Measurements from ENCODE around the gene KLLN.
"Not testable (repeated sequence)": the region's sequence is repeated elsewhere in the genome, so short reads cannot be mapped to it uniquely, and the experiment has no call there.

KLLN gene

GRCh38 chr10:87847550-87847949 lies 15.8 kb downstream of the KLLN start:
- no peak for DNase-seq
- in situ Hi-C loops (cut with MboI; ENCODE audit: low pct_unique_long_range_greater_than_20kb, low sequenced_read_pairs) = no loop called here

GRCh38 chr10:87846711-87847110 lies 16.6 kb downstream of the KLLN start:
- DNase-seq; in situ Hi-C loops (cut with MboI; ENCODE audit: low pct_unique_long_range_greater_than_20kb, low sequenced_read_pairs): not testable (repeated sequence)

GRCh38 chr10:87846023-87846422 lies 17.3 kb downstream of the KLLN start:
- in situ Hi-C loops (cut with MboI; ENCODE audit: low pct_unique_long_range_greater_than_20kb, low sequenced_read_pairs) = no loop called here
- DNase-seq = no peak

GRCh38 chr10:87845624-87845998 lies 17.7 kb downstream of the KLLN start:
- in situ Hi-C loops (cut with MboI; ENCODE audit: low pct_unique_long_range_greater_than_20kb, low sequenced_read_pairs) = no loop called here
- no peak for DNase-seq

- DNase-seq = no peak
- in situ Hi-C loops (cut with MboI; ENCODE audit: low pct_unique_long_range_greater_than_20kb, low sequenced_read_pairs) = no loop called here
These were observed 18.3 kb downstream of the KLLN start for GRCh38 chr10:87844837-87845623.

- in situ Hi-C loops (cut with MboI; ENCODE audit: low pct_unique_long_range_greater_than_20kb, low sequenced_read_pairs) = no loop called here
- DNase-seq = no peak
These were observed 19.6 kb downstream of the KLLN start for GRCh38 chr10:87843714-87844113.

- in situ Hi-C loops (cut with MboI; ENCODE audit: low pct_unique_long_range_greater_than_20kb, low sequenced_read_pairs) = no loop called here
- peak; percentile 51 for DNase-seq
These were observed 20.4 kb downstream of the KLLN start for GRCh38 chr10:87842776-87843497.

GRCh38 chr10:87842220-87842641 lies 21.1 kb downstream of the KLLN start:
- no peak for DNase-seq
- in situ Hi-C loops (cut with MboI; ENCODE audit: low pct_unique_long_range_greater_than_20kb, low sequenced_read_pairs) = no loop called here

- in situ Hi-C loops (cut with MboI; ENCODE audit: low pct_unique_long_range_greater_than_20kb, low sequenced_read_pairs) = no loop called here
- DNase-seq = no peak
These were observed 22.1 kb downstream of the KLLN start for GRCh38 chr10:87841186-87841585.

- no peak for DNase-seq
- in situ Hi-C loops (cut with MboI; ENCODE audit: low pct_unique_long_range_greater_than_20kb, low sequenced_read_pairs) = no loop called here
These were observed 24.7 kb downstream of the KLLN start for GRCh38 chr10:87838650-87839049.

GRCh38 chr10:87837445-87837844 lies 25.9 kb downstream of the KLLN start:
- DNase-seq = peak; percentile 65
- in situ Hi-C loops (cut with MboI; ENCODE audit: low pct_unique_long_range_greater_than_20kb, low sequenced_read_pairs) = no loop called here

GRCh38 chr10:87836098-87836497 lies 27.2 kb downstream of the KLLN start:
- in situ Hi-C loops (cut with MboI; ENCODE audit: low pct_unique_long_range_greater_than_20kb, low sequenced_read_pairs) = no loop called here
- no peak for DNase-seq

GRCh38 chr10:87829986-87830729 lies 33.2 kb downstream of the KLLN start:
- in situ Hi-C loops (cut with MboI; ENCODE audit: low pct_unique_long_range_greater_than_20kb, low sequenced_read_pairs) = no loop called here
- no peak for DNase-seq

- in situ Hi-C loops (cut with MboI; ENCODE audit: low pct_unique_long_range_greater_than_20kb, low sequenced_read_pairs); DNase-seq: not testable (repeated sequence)
These were observed 34.3 kb downstream of the KLLN start for GRCh38 chr10:87829051-87829450.

GRCh38 chr10:87827681-87828080 lies 35.7 kb downstream of the KLLN start:
- in situ Hi-C loops (cut with MboI; ENCODE audit: low pct_unique_long_range_greater_than_20kb, low sequenced_read_pairs) = no loop called here
- no peak for DNase-seq

- no peak for DNase-seq
These were observed 36.7 kb downstream of the KLLN start for GRCh38 chr10:87826653-87827052.

GRCh38 chr10:87819289-87819585 lies 44.1 kb downstream of the KLLN start:
- DNase-seq = no peak
- in situ Hi-C loops (cut with MboI; ENCODE audit: low pct_unique_long_range_greater_than_20kb, low sequenced_read_pairs) = no loop called here

More at GRCh38 chr10:87826653-87827052, 36.7 kb downstream of the KLLN start:
- in situ Hi-C loops (cut with MboI; ENCODE audit: low pct_unique_long_range_greater_than_20kb, low sequenced_read_pairs) = no loop called here

GRCh38 chr10:87818505-87819288 lies 44.6 kb downstream of the KLLN start:
- in situ Hi-C loops (cut with MboI; ENCODE audit: low pct_unique_long_range_greater_than_20kb, low sequenced_read_pairs) = no loop called here
- DNase-seq = no peak

Measured in KBM-7 (cell line).